GM18951 (cell line): ENCODE data around the gene CHRNB4.

ENCODE experiments used
- POLR2A ChIP-seq: IDR thresholded peaks from 4 replicates; pipeline ENCODE4 v1.6.1; 2011; ENCODE audit warnings: mild to moderate bottlenecking; ENCODE audit not compliant: insufficient read length, insufficient read depth; ENCODE audit errors: extremely low read depth
- in situ Hi-C: fragments of 300-500 bp; cut with MboI; formaldehyde crosslinking; loops from one replicate; pipeline ENCODE4 v1.12.0; 2022; ENCODE audit warnings: low sequenced_read_pairs, mixed read lengths, inconsistent platforms; ENCODE audit not compliant: unreplicated experiment

CHRNB4 gene

DNA sequence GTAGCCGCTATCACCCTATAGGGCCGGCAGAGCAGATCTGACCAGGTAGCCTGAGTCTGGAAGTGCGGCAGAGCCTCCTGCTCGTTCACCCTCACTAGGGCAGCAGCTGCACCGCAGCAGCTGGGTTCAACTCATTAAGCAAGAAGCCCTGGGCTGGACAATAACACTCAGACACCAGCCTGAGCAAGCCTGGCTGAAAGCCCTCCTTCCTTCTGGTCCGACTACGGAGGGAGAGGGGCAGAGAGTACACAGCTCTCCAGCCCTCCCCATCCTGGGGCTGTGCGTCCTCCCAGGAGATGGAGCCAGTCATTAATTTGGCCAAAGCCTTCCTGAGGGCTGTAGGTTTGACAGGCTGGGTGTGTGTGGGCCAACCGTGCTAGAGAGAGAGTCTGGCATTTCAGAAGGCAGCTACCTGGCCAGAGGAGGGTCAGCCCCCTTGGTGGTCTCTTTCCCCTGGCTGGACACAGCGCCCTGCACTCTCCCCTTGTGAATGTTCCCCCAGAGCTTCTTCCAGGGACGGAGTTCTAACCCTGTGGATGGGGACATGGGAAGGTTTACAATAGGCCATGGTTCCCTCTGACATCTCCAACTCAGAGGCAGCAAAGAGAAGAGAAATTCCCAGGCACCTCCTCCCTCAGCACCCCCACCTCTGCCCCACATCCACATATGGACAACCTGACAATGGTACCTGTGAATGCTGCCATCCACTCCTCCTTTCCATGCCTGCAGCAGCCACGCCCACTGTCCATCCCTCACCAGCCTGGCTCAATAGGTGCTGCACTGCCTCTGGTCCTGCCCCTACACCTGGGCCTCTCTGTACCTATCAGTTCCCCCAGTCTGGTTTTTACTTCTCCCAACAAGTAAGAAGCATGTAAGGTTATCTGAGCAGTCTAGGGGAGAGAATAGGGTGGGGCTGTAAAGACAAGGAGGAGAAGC is 6.5 kb downstream of the CHRNB4 start:
- in situ Hi-C loops: no loop called here
- TF ChIP-seq POLR2A: no peak

DNA sequence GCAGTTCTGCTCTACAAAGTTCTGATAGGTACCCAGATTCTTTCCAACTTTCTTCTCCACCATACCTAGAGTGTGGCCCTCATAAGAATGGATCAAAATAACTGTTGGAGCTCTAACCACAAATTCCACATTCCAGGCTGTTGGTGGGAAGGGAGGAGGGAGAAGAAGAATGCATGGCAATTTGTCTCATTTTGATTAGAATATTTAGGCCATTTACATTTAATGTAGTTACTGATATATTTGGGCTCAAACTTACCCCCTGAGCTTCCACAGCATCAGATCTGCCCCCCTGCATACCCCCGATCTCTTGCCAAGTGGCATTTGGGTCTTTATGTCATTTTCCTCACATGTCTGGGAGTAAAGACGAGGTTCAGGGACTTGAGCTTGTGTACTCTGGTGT is 7.7 kb downstream of the CHRNB4 start:
- in situ Hi-C loops: no loop called here
- no peak for TF ChIP-seq POLR2A

DNA sequence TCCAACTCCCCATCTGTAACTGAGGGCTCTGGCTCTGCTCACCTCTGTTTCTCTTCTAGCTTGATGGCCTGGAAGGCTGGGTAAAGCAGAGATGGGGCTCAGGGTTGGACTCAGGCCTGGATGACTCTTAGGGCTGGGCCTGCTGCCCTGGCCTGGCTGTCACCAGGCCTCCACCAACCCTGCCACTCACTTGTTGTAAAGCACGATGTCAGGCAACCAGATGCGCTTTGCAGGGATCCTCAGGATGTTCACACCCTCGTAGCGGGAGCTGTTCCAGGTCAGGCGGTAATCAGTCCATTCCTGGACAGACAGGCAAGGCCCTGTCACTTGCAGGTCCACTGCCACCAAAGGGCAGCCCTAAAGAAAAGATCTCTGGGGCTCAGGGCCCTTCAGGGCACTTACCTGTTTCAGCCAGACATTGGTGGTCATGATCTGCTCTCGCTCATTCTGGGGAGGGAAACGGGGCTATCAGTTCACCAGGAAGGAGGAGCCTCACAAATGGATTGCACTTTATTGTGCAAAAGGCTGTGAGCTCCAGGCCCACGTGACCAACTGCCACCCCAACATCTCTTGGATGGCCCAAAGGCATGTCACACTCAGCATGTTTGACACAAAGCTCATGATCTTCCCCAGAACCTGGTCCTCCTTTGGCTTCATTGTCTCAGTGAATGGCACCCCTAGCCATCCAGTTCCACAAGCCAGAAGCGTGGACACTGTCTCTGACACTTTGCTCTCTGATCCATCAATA is 9.9 kb downstream of the CHRNB4 start:
- in situ Hi-C loops: no loop called here
- TF ChIP-seq POLR2A: no peak

DNA sequence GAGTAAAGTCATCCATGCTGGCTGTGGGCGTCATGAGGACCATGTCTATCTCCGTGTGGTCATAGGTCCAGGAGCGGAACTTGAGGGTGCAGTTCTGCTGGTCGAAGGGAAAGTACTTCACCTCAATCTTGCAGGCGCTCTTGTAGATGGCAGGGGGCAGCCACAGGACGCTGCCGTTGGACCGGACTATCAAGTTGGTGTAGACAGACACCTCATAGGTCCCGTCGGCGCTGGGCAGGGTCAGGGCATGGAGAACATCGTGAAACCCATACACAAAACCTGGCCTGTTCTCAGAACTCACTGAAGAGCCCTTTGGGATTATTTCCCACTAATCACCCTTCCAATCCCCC is 11.3 kb downstream of the CHRNB4 start:
- TF ChIP-seq POLR2A: no peak
- in situ Hi-C loops: no loop called here

DNA sequence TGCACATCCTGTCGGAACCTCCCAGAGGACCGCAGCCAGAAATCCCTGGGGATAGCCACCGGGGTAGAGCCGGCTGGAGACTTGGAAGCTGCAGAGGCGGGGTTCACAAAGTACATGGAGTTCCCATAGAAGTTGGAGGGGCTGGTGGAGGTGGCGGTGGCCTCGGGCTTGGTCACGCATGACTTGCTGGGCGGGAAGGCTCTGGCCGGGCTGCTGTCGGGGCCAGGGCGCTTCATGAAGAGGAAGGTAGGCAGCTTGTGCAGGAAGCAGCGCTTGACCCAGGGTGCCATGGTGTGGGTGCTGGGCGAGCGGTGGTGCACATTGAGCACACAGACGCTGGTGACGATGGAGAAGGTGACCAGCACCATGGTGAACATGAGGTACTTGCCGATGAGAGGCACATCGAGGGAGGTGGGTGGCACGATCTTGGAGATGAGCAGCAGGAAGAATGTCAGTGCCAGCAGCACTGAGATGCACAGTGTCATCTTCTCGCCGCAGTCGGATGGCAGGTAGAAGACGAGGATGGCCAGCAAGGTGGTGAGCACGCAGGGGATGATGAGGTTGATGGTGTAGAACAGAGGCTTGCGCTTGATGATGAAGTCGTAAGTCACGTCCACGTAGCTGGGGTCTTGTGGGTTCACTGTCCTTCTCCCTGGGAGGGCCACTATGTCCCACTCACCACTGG is 11.8 kb downstream of the CHRNB4 start:
- in situ Hi-C loops: no loop called here

DNA sequence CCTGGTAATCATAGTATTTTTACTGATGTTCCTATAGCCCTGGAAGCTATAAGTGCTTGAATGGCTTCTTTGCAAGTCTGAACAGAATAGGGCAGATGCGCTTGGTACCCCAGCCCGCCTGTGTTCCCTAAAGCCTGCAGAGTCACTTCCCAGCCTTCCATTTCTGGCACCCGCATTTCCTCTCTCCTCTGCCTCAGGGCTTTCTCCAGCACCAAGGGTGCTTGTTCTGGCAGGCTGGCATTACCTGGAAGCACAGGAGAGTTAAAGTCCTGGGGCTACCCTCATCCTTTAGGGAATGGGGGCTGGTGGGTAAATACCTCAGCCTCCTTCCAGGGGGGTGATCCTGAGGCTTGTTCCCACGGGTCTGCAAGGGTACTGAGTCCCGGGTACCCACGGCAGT is 12.8 kb downstream of the CHRNB4 start:
- TF ChIP-seq POLR2A: no peak
- in situ Hi-C loops: no loop called here

More for the DNA sequence above, 11.8 kb downstream of the CHRNB4 start:
- TF ChIP-seq POLR2A: no peak

DNA sequence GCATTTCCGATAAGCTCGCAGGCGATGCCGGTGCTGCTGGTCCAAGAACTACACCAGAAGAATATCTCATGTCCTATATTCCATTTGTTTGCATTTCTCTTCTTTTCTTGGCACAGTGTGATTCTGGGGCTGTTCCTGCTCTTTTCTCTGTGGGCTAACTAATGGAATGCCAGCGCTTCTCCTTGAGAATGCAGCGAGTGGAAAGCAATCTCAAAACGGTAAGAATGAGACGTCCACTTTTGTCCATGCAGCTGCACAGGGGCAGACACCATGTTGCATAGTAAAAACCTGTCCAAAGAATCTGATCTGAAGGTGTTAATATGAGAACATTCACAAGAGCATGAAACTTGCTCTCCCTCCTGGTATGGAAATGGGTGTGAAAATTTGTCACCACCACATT is 13.7 kb downstream of the CHRNB4 start:
- in situ Hi-C loops: no loop called here
- TF ChIP-seq POLR2A: no peak

DNA sequence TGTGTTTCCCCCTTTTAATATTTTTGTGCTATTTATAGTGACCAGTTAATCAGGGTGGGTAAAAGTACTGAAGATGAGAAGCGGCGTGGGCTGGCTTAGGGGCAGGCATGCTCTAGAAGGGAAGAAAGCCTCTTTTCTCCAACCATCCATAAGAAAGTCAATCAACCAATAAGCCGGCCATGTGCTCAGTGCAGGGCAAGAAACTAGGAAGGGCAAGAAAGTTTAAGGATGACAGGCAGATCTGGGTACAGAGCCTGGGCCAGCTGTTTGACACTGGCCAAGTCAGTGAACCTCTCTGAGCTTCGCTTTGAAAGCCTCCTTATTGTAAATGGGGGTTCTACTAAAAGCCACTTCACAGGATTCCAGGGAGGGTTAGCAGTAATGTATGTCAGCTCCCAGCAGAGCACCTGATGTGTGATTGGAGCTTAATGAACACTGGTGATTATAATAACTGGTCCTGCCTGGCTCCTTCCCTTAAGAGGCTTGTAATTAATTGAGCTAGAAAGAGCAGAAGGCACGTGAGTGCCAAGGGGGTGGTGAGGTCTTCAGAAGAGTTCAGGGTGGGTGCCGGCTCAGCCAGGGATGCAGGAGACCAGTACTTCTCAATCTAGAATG is 14.5 kb downstream of the CHRNB4 start:
- in situ Hi-C loops: no loop called here
- TF ChIP-seq POLR2A: no peak

DNA sequence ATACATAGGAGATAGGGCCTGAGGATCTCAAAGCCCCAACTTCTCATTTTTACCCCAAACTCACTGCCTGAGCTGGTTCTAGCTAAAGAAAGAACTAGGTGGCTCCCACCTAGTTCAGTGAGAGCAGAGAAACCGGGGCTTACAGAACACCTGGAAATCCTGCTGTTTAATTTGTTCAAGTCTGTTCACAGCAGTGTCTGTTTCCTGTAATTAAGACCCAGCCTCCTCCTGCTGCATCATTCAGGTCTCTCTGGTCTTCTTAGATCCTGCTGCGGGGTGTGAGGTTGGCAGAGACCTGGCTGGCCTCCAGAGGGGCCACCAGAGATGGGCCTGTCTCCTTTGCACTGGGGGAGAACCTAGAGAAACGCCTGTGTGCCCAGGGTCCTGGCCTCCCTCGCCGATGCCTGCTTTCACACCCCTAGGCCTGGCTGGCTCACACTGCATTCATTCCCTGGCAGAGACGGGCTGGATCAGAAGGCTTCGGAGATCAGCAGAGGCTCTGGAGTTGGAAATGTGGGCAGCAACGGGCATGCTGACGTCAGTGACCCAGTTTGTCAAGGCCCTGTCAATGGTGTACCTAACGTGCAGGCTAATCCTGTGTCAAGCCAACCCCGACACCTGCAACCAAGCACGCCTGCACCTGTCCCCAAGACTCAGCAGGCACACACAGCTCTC is 15.3 kb downstream of the CHRNB4 start:
- in situ Hi-C loops: no loop called here
- no peak for TF ChIP-seq POLR2A

DNA sequence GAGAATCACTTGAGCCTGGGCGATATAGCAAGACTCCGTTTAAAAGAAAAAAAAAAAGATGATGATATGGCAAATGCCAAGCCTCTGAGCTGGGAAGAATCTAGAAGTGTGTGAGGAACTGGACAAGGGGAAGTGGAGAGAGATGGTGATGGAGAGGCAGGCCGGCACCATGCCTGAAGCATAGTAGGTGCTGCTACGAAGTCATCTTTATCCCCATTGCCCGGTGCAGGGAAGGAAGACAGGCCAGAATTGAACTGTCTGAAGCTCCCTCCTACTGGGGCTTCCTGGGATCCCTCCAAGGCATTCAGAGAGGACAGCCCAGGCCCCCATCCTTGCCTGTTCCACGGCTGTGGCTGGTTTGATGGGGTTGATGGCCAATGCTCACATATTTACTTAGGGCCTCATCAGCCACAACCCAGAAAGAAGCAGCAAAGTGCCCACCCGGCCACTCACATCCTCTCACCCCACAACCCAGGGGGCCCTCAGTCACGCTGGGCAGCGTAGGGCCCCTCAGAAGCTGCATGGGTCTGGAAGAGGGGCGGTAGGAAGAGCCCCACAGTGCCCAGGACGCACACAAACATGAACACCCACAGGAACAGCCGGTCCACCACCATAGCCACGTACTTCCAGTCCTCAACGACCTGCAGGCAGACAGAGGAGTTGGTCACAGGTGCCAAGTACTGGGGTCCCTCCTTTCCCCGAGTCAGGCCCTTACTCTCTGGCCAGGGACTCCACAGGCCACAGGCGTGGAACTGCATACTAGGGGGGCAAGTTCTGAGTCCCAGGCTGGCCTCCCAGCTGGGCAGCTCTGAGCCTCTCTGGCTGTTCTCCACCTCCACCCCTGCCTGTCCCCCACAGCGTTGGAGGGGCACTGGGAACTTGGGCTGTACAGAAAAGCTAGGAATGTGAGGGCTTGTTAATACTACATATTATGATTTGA is 16.1 kb downstream of the CHRNB4 start:
- TF ChIP-seq POLR2A: no peak
- in situ Hi-C loops: no loop called here

DNA sequence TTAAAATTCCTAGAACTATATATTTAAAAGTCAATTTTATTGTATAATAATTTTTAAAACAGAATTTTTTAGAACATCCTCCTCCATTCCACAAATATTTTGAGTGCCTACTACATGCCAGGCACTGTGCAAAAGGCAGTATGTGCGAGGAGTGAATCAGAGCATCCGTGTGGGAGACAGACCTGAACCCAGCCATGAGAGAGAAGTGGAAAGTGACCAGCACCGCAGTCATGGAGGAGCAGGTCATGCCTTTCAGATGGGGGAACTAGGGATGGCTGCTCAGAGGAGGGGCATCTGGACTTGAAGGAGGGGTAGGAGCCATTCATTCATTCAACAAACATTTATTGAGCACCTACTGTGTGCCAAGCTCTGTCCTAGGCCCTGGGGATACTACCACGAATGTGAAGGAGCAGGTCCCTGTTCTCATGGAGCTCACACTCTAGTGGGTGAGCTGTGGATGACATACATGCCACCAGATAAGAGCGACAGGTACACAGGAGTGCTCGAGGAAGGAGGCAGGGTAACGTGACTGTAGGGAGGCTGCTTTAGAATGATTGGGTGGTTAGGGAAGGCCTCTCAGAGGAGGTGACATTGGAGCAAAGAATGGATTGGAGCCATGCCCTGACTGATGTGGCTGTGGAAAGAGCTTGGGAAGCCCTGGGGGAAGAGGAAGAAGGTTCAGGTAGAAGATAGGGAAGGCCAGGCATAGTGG is 17.1 kb downstream of the CHRNB4 start:
- no peak for TF ChIP-seq POLR2A
- in situ Hi-C loops: no loop called here
